ENCODE data around the gene FSD1L.
"Not testable (repeated sequence)": the region's sequence is repeated elsewhere in the genome, so short reads cannot be mapped to it uniquely, and the experiment has no call there.

The FSD1L gene

DNA sequence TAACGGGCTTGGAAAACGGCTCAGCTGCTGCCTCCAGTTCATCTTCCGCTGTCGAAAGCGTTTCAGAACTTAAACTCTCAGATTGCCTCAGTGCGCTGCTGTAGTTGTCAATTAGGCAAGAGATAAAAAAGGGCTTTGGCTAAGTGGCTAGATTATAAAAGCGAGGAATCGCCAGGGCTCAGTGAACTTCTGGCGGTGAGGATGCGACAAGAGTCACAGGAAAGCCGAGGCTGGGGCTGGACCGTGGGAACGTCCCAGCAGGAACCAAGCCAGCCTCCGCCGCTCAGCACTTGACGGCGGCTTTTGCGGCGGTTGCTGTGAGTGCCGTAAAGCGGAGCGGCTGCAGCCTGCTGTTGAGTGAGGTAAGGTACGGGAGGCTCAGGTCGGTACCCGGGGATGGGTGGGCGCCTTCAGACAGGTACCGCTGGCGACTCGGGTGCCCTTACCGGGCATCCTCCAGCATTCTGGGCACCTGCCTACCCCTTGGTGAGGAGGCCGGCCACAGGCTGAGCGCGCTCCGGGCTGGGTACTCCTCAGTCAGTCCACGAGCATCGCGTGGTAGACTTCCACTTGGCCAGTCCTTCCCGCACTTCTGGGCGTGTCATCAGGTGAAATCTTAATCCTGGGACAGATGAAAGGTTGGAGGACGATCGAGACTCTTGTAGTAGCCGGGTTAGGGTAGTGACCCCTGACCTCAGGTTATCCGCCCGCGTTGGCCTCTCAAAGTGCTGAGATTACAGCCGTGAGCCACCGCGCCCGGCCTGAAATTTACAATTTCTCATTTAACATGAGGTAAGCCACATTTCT, 110.2 kb downstream of the FSD1L start, which contains the start of gene FKTN:
Gene FKTN (plus strand): TSS at position 328 of the 807 bp plus-strand sequence. CDS start 16,902 bp downstream, outside the sequence.
- DNase-seq (ENCODE audit: low read depth in 2 of 2), result peak; percentile 31 to 64

DNA sequence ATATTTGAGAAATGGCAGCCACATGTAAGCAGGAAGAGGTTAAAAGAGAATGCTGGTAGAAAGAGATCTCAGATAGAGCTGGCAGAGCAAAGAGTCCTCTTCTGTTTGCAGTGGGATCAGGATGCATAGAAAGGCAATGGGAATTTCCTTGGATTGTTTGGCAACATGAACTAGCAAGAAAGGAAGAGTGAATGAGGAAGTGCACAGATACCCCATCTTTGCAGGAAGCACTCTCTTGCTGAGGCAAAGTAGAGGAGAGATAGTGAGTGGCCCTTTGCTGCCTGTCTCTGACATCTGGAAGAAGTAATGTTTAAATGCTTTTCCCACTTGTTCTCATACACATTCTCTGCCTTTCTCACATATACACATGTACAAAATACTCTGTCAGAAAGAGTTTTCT, 124.6 kb downstream of the FSD1L start:
- DNase-seq (ENCODE audit: low read depth in 2 of 2), result no peak

DNA sequence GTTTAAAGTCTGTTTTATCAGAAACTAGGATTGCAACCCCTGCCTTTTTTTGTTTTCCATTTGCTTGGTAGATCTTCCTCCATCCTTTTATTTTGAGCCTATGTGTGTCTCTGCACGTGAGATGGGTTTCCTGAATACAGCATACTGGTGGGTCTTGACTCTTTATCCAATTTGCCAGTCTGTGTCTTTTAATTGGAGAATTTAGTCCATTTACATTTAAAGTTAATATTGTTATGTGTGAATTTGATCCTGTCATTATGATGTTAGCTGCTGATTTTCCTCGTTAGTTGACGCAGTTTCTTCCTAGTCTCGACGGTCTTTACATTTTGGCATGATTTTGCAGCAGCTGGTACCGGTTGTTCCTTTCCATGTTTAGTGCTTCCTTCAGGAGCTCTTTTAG, 132.1 kb downstream of the FSD1L start:
- not testable (repeated sequence) for DNase-seq (ENCODE audit: low read depth in 2 of 2)

DNA sequence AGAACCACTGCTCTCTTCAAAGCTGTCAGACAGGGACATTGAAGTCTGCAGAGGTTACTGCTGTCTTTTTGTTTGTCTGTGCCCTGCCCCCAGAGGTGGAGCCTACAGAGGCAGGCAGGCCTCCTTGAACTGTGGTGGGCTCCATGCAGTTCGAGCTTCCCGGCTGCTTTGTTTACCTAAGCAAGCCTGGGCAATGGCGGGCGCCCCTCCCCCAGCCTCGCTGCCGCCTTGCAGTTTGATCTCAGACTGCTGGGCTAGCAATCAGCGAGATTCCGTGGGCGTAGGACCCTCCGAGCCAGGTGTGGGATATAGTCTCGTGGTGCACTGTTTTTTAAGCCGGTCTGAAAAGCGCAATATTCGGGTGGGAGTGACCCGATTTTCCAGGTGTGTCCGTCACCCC, 133.7 kb downstream of the FSD1L start:
- not testable (repeated sequence) for DNase-seq (ENCODE audit: low read depth in 2 of 2)

DNA sequence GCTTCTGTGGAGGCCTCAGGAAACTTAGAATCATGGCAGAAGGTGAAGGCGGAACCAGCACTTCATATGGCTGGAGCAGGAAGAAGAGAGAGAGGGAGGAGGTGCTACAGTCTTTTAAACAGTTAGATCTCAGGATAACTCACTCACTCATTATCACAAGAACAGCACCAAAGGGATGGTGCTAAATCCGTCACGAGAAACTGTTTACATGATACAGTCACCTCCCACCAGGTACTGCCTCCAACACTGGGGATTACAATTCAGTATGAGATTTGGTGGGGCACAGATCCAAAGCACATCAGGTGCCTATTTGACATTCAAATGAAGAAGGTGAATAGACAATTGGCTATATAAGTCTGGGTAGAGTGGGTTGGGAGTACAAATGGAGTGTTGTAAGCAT, 145.3 kb downstream of the FSD1L start:
- no peak for DNase-seq (ENCODE audit: low read depth in 2 of 2)

Measured in stimulated activated CD4-positive, alpha-beta T cell treated with anti-CD3 and anti-CD28 coated beads, Interleukin-1b, Interleukin-23, amount 100 ng/mL, for 1 hour (primary cell).